Measurements from ENCODE around the gene USP46. TPM values are rescaled to one million over a fixed set of nuclear protein-coding genes. Genes with fewer than 3 reads are reported as not detected.

USP46 gene
- total RNA-seq, 2 donors from 2014 or later: 9.2 to 26.3 TPM

DNA sequence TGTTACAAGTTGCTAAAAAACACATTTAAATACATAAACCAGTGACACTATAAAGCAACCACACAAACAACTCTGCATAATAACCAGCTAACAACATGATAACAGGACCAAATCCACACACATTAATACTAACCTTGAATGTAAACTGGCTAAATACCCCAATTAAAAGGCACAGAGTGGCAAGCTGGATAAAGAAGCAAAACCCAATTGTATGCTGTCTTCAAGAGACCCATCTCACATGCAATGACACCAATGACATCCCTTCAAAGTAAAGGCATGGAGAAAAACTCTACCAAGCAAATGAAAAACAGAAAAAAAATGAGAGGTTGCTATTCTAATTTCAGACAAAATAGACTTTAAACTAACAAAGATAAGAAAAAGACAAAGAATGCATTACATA, 34.4 kb upstream of the USP46 start:
- no peak for DNase-seq (ENCODE audit: low spot score)
- no peaks in the 10 kb centered on the region for H3K9me3 ChIP-seq
- no peaks in the 10 kb centered on the region for H3K4me1 ChIP-seq (replicated peaks)
- no peaks in the 10 kb centered on the region for H3K27me3 ChIP-seq (replicated peaks; ENCODE audit: insufficient read depth)
- no peak overlapping the region for H3K4me3 ChIP-seq
- TF ChIP-seq POLR2AphosphoS5 (IDR thresholded peaks at IDR 0.05) (no peak), POLR2A (IDR thresholded peaks at IDR 0.05) (no peak)
- TF ChIP-seq, protein P1, sequence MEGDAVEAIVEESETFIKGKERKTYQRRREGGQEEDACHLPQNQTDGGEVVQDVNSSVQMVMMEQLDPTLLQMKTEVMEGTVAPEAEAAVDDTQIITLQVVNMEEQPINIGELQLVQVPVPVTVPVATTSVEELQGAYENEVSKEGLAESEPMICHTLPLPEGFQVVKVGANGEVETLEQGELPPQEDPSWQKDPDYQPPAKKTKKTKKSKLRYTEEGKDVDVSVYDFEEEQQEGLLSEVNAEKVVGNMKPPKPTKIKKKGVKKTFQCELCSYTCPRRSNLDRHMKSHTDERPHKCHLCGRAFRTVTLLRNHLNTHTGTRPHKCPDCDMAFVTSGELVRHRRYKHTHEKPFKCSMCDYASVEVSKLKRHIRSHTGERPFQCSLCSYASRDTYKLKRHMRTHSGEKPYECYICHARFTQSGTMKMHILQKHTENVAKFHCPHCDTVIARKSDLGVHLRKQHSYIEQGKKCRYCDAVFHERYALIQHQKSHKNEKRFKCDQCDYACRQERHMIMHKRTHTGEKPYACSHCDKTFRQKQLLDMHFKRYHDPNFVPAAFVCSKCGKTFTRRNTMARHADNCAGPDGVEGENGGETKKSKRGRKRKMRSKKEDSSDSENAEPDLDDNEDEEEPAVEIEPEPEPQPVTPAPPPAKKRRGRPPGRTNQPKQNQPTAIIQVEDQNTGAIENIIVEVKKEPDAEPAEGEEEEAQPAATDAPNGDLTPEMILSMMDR (IDR thresholded peaks at IDR 0.05): no peak
- intact Hi-C loops (cut with DNase I): no loop called here
- no peaks in the 10 kb centered on the region for H3K36me3 ChIP-seq
- H3K27ac ChIP-seq: no peak overlapping the region

GRCh38 chr4:52689096-52689495, 30.0 kb upstream of the USP46 start:
- H3K4me3 ChIP-seq: no peak overlapping the region
- TF ChIP-seq, protein P1 (IDR thresholded peaks at IDR 0.05): no peak
- TF ChIP-seq POLR2A (IDR thresholded peaks at IDR 0.05) (no peak), POLR2AphosphoS5 (IDR thresholded peaks at IDR 0.05) (no peak)
- H3K36me3 ChIP-seq: no peaks in the 10 kb centered on the region
- H3K27ac ChIP-seq: no peak overlapping the region
- intact Hi-C loops (cut with DNase I): no loop called here
- H3K9me3 ChIP-seq: no peaks in the 10 kb centered on the region
- no peaks in the 10 kb centered on the region for H3K4me1 ChIP-seq (replicated peaks)
- no peaks in the 10 kb centered on the region for H3K27me3 ChIP-seq (replicated peaks; ENCODE audit: insufficient read depth)
- DNase-seq (ENCODE audit: low spot score): no peak

DNA sequence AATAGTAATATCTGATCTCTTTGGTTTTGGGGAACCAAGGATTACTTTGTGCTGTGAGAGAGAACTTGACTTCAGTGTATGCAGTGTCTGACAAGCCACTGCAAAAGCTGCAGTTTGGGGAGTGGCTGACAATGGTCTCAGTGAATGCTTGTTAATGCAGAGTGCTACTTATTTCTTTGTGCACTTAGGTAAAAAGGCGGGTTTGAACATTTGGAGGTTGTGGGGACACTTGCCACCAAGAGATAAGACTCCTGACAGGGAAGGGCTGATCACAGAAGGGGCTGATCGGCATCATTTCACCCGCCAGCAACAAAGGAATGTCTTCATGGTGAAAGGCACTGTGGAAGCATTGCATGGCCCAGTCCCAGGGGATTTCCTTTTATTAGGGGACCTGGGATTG, 28.6 kb upstream of the USP46 start:
- Histone ChIP-seq H3K27me3 (replicated peaks; ENCODE audit: insufficient read depth) (no peaks in the 10 kb centered on the region), H3K4me3 (no peak overlapping the region), H3K9me3 (no peaks in the 10 kb centered on the region), H3K4me1 (replicated peaks) (no peaks in the 10 kb centered on the region), H3K27ac (no peak overlapping the region), H3K36me3 (no peaks in the 10 kb centered on the region)
- WGBS: 86% methylated on average over 3 of the region's 3 CpGs
- intact Hi-C loops (cut with DNase I): no loop called here
- no peak for TF ChIP-seq POLR2A (IDR thresholded peaks at IDR 0.05)
- no peak for TF ChIP-seq POLR2AphosphoS5 (IDR thresholded peaks at IDR 0.05)
- TF ChIP-seq, protein P1 (IDR thresholded peaks at IDR 0.05): no peak
- no peak for DNase-seq (ENCODE audit: low spot score)

DNA sequence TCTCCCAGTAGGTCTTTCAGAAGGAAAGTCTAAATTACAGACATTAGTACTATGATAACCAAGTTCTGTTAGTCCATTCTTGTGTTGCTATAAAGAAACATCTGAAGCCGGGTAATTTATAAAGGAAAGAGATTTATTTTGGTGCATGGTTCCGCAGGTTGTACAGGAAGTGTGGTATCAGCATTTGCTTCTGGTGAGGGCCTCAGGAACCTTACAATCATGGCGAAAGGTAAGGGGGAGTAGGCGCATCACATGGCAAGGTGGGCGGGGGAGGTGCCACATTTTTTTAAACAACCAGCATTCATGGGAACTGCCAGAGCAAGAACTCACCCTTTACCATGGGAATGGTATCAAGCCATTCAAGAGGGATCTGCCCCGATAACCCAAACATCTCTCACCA, 26.2 kb upstream of the USP46 start:
- intact Hi-C loops (cut with DNase I): no loop called here
- no peaks in the 10 kb centered on the region for H3K9me3 ChIP-seq
- H3K4me3 ChIP-seq: no peak overlapping the region
- WGBS: 97% methylated on average over 6 of the region's 6 CpGs
- H3K27ac ChIP-seq: no peak overlapping the region
- TF ChIP-seq, protein P1 (IDR thresholded peaks at IDR 0.05): no peak
- TF ChIP-seq POLR2AphosphoS5 (IDR thresholded peaks at IDR 0.05) (no peak), POLR2A (IDR thresholded peaks at IDR 0.05) (no peak)
- no peak for DNase-seq (ENCODE audit: low spot score)
- H3K4me1 ChIP-seq (replicated peaks): no peaks in the 10 kb centered on the region
- no peaks in the 10 kb centered on the region for H3K36me3 ChIP-seq
- no peaks in the 10 kb centered on the region for H3K27me3 ChIP-seq (replicated peaks; ENCODE audit: insufficient read depth)

DNA sequence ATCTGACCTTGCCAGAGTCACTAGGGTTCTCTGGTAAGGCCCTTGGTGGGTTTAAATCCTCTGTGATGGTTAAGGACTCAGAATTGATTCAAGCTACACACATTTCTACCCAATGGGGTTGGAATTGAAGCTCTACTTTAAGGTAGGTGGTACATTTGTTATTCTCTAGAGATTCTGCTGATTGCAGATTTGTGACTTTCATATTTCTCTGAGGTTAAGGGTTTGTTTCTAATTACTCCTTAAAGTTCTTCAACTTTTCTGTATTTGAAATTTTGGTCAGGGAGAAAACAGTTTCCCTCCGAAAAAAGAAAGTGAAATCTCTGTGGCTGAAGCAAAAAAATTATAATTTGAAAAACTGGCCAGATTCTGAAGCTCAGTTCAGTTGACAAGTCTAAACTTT, 25.8 kb upstream of the USP46 start:
- Histone ChIP-seq H3K4me3 (no peak overlapping the region), H3K27ac (no peak overlapping the region), H3K9me3 (no peaks in the 10 kb centered on the region), H3K4me1 (replicated peaks) (no peaks in the 10 kb centered on the region), H3K27me3 (replicated peaks; ENCODE audit: insufficient read depth) (no peaks in the 10 kb centered on the region), H3K36me3 (no peaks in the 10 kb centered on the region)
- DNase-seq (ENCODE audit: low spot score): no peak
- 93% methylated on average over 1 of the region's 1 CpG for WGBS
- intact Hi-C loops (cut with DNase I): no loop called here
- TF ChIP-seq, protein P1 (IDR thresholded peaks at IDR 0.05): no peak
- TF ChIP-seq POLR2A (IDR thresholded peaks at IDR 0.05) (no peak), POLR2AphosphoS5 (IDR thresholded peaks at IDR 0.05) (no peak)
